Right forelimb (tissue), 1 donor: ENCODE measurements around the gene ELAVL2.
"Not testable (repeated sequence)": the region's sequence is repeated elsewhere in the genome, so short reads cannot be mapped to it uniquely, and the experiment has no call there.

ENCODE experiments used
- DNase-seq: peaks from one replicate; pipeline ENCODE4 v3.0.0-alpha.2; 2018

Gene ELAVL2

GRCh38 chr9:23769307-23769935 lies 56.6 kb downstream of the ELAVL2 start:
- no peak for DNase-seq

GRCh38 chr9:23768861-23769260 lies 57.2 kb downstream of the ELAVL2 start:
- no peak for DNase-seq

- no peak for DNase-seq
Observed at GRCh38 chr9:23766613-23767012, 59.4 kb downstream of the ELAVL2 start.

DNA sequence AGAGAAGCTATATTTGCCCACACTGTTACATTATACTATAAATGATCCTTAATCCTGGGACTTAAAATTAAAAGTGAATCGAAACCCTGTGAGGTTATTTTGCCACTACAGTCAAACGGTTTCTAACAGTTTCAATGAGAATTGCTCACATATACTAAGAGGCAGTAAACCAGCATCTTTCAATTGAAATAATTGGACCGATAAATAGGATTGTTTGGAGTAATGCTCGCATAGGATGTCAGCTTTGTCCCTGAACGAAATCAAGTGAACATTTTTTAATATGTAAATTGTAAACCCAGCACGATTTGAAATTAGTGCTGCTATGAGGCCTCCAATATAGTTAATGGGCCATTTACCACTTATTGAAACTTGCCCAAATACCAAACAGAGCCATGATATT lies 60.5 kb downstream of the ELAVL2 start:
- no peak for DNase-seq

DNA sequence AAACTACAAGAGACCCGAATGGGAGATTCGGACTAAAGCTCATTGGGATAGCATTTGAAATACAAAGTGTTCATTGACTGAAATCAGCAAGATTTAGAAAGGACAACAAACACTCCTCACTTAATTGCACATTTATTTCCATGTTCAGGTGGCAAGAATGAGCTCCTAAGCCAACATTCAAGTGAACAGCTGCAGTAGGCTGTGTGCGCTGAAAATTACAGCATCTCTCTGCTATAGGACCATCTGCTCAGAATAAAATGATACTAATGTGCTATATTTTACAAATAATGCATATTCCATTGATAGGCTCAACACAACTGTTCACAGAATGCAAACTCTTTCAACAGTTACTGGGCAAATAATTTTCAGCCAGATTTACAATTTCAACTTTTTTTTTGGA lies 61.8 kb downstream of the ELAVL2 start:
- no peak for DNase-seq

- no peak for DNase-seq
Observed at GRCh38 chr9:23754551-23754950, 71.5 kb downstream of the ELAVL2 start.

DNA sequence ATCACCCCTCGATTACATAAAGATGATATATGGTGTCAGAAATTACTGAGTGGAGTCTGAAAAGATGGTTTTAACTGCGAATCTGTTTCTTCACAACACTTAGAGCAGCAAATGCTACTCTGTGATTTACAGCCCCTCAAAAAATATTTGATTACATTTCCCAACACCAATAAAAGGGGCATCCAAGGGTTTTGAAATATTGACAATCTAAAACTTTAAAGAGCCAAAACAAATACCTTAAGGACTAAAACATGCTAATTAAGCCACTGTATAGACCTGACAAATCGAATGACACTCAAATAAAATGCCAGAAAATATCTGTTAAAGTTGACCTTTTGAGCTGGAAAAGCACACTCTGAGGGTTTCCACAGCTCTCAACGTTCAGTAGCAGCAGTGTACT lies 73.2 kb downstream of the ELAVL2 start:
- no peak for DNase-seq

GRCh38 chr9:23751633-23752032 lies 74.4 kb downstream of the ELAVL2 start:
- no peak for DNase-seq

DNA sequence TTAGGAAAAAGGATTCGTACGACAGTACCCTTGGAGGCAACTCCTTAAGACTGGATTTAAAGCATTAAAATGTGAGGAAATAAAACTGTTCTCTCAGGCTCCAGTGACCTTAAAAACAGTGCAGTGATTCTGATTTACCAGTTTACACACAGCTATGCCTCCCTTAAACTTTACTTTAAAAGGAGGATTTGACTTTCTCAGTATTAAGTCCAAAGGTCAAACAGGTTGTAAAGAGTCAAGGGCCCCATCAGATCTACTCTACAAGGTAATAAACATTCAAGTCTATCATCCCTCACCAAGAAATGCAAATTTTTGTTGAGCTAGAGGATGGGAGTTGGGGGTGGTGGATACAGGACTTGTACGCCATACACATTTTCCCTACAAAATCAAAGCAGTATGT lies 75.2 kb downstream of the ELAVL2 start:
- no peak for DNase-seq

DNA sequence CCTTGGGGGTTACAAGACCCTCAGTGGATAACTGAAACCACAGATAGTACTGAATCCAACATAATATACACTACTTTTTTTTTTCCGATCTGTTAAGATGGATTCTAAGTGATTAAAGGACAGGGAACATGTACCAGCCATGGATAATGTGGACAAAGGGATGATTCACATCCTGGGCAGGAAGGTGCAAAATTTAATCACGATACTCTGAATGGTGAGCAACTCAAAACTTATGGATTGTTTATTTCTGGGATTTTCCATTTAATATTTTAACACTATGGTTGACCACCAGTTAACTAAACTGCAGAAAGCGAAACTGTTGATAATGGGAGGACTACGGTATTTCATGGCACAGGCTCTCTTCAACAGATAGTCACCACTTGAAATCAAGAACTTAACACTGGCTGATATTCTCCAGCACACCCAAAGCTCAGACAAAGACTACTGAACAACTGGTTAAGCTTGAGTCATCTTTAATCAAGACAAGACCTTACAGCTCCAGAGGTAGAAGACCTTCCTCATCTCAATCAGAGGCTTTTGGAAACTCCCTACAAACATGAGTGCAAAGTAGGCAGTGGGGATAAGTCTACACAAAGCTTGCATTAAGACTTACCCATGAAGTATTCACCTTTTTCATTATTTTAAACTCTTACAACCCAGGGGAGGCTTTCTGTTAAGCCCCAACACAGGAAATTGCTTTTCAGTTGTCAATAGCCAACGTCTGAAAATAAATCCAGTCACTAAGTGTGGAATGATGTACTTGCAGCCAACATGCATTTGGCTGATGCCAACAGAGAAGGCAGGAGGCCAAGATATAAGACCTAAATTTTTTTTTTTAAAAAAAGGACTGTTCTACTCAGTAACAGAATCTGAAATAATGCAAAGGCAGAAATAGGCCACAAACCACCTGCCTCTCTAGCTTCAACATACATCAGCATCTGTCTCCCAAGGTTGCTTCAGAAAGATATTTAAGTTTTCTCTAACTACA lies 78.7 kb downstream of the ELAVL2 start:
- no peak for DNase-seq

- no peak for DNase-seq
Observed at GRCh38 chr9:23746317-23746716, 79.7 kb downstream of the ELAVL2 start.

DNA sequence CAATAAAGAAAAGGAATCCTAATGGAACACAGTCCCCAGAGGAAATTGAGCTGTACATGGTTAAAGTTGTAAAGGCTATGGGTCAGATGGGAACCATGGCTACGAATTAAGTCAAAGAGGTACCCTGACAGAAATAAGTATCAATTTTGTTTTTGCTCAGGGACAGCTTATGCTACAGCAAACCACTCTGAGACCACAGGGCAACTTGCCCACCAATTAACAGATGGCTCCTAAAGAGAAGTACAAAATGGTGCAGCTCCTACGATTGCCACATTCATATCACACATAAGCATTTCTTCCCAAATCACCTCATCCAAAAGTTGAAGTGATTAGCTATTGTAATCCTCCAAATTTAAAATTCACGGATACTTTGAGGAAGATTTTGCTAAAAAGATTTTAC lies 83.0 kb downstream of the ELAVL2 start:
- DNase-seq = no peak

- DNase-seq = no peak
Observed at GRCh38 chr9:23741351-23741750, 84.7 kb downstream of the ELAVL2 start.

DNA sequence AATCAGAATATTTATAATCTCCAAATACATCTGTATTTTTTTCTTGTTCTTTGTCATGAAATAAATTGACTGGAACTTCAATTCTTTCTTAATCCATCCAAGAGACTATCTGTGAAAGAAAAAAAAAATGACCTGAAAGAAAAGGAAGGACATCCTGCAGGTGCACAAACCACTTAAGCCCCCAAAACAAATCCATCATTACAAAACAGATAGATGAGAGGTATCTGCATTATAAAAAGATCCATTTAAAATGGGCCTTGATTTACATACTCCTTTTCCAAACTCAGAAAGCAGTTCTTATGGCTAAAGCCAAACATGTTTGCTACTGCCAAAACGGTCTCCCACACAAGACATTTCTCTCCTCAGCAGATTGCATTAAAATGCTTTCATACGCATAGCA lies 85.5 kb downstream of the ELAVL2 start:
- DNase-seq = no peak

GRCh38 chr9:23739753-23740152 lies 86.3 kb downstream of the ELAVL2 start:
- DNase-seq = no peak

DNA sequence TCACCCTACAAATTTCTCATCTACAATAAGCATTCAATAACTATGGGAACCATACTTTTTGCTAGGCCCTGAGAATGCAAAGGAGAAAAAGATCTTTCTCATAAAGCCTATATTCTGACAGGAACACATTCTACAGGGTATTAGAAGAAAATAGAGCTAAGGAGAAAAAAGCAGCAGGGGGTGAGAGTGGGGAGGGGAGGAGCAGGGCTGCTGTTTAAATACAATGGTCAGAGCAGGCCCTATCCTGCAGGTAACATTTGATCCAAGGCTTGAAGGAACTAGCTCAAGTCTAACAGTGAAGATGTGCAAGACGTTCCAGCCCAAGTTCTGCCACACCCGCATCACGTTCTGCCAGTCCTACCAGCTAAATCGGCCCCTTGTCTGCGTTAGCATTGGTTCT lies 89.7 kb downstream of the ELAVL2 start:
- DNase-seq = no peak

DNA sequence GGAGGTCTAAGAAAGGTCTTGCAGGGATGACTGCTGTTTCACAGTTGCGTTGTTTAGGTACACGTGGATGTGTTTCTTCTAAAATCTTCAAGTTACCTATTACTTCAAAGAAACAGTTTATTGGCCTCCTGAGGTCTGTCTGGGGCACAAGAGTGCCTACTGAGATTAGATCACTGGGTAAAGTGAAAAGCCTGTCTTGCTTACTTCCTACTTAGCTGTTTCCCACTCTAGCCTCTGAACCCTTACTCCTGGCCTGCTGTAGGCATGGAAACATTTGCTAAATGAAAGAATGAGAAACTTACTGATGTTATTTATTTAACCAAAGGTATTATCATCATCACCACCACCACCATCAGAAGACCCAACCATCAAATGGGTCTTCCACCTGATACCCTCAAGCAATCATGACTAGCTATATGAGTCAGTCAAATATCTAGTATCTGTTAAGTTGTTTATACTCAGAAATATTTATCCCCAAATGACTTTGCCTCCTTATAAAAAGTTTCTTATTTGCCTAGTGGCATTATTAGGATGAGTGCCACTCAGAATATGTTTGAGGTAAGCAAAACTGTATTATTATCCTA lies 92.5 kb downstream of the ELAVL2 start:
- DNase-seq = no peak

DNA sequence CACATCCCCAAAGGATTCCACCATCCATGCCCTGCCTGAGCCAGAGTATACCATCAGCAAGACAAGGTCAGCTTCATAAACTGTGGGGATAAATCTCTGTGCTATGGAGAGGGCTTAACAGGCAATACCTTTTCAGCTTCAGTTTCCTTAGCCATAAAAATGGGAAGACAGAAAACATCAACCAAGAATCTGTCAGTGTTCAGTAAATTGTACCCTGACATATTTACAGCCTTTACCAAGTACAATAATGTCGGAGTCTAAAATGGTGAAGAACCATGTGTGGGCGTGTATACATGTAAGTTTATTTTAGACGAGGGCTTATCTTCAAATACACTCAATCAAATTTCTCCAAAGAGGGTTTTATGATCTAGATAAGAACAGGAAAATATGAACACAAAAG lies 94.7 kb downstream of the ELAVL2 start:
- no peak for DNase-seq

GRCh38 chr9:23730364-23730763 lies 95.7 kb downstream of the ELAVL2 start:
- DNase-seq = no peak

DNA sequence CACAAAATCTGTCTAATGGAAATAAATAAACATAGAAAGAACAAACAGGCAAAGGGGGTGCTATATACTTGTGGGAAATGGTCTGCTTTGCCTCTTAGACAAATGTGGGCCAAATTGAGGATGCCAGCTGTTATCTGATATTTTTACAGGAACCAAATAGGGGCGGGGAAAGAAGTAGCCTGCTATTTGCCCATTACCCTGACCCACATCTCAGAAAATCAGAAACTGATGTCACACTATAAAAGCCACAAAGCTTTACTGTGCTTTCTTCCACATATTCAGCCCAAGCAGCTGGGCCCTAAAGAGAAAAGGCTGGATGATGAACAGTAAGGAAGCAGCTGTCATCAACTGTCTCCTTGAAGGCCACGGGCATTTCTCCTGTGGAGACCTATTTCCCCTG lies 97.3 kb downstream of the ELAVL2 start:
- no peak for DNase-seq

- no peak for DNase-seq
Observed at GRCh38 chr9:23725279-23725946, 100.6 kb downstream of the ELAVL2 start.

GRCh38 chr9:23723672-23724071 lies 102.4 kb downstream of the ELAVL2 start:
- DNase-seq = no peak

- not testable (repeated sequence) for DNase-seq
Observed at GRCh38 chr9:23723048-23723447, 103.0 kb downstream of the ELAVL2 start.
